ENCODE results near the gene EIF4G1.

GRCh38 chr3:184305577-184305976, 8.8 kb upstream of the EIF4G1 start:
- no peak for TF ChIP-seq POLR2A (IDR thresholded peaks at IDR 0.05)
- TF ChIP-seq CTCF (IDR thresholded peaks at IDR 0.05) = peak in 2 of 4 experiments; percentile 13 to 16

Measured in uterus (tissue), 2 donors.